ENCODE results near the gene CMTR1. TPM values are rescaled to one million over a fixed set of nuclear protein-coding genes. Genes with fewer than 3 reads are reported as not detected.

CMTR1 gene
- total and polyA plus RNA-seq, 10 of the 15 experiments (the other 5 are each of a cell fraction or from before 2014, with no cell fraction given) = 2.7 to 67.0 (median 46.2) TPM

DNA sequence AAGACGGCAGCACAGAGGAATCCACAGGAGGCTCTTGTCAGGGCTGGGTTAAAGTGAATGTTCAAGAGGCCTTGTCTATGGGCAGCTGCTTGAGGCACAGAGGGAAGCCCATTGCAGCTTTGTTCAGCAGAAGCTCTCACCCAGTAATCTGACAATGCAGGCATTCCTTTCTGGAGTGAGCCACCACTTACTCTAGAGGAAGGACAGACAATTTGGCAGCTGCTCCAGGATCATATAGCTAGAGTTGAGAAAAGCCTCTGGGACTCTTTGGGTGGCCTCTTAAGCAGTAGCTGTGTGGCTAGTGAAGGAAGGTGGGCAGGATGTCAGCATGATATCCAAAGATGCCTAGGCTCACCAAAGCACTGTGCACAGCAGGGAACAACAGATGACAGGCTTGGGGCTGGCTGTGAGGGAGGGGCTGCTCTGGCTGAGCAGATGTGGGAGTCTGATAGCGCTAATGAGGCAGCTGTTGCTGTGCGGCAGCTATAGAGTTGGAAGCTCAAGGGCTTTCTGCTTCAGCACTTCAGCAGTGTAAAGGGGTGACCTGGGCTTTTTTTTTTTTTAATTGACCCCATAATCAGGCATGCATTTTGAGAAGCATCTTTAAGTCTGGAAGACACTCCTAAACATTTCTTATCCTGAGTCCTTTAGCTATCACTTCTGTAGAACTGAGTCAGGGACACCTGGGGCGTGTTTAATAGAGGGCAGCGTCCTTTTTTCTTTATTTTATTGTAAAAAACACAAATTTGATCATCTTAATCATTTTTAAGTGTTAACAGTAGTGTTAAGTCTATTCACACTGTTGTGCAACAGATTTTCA, 27.2 kb downstream of the CMTR1 start:
- ChIA-PET SMC1A (ENCODE audit: uncharacterized antibody, unreplicated experiment) (interaction anchor here (0.8 to 1.5 kb wide), 2 partner anchors 13 to 67 kb away, joined by 3 read pairs; no protein-coding TSS in a partner anchor), CTCF (no interaction called here), RAD21 (ENCODE audit: unreplicated experiment) (interaction anchor here (0.6 to 1.1 kb wide), 2 partner anchors 105 to 218 kb away, joined by 3 read pairs; no protein-coding TSS in a partner anchor), POLR2A (no interaction called here)
- H3K9me3 ChIP-seq (replicated peaks; ENCODE audit: control insufficient read depth, insufficient read depth, low read length) = no peaks in the 10 kb centered on the region; the same call in 2 of the 3 replicates
- WGBS (ENCODE audit: insufficient coverage, insufficient replicate concordance, low lambda C conversion rate, missing lambda C conversion rate) = 92% methylated on average over 5 of the region's 5 CpGs
- ATAC-seq = no peak
- no peak for DNase-seq (ENCODE audit: low read depth, low spot score)
- no TSS peak for BruUV-seq (replicated peaks)
- no peak overlapping the region for H3K4me3 ChIP-seq
- H3K4me1 ChIP-seq (ENCODE audit: control insufficient read depth, insufficient read depth, low read length) = no peaks in the 10 kb centered on the region
- no peak overlapping the region for H3K9ac ChIP-seq (ENCODE audit: control insufficient read depth, insufficient read depth, low read length)
- intact Hi-C loops (cut with micrococcal nuclease; ENCODE audit: unreplicated experiment) = no loop called here
- in situ Hi-C loops (cut with MboI) = no loop called here
- H3K4me2 ChIP-seq (ENCODE audit: control insufficient read depth, insufficient read depth) = no peak overlapping the region
- H3K36me3 ChIP-seq (ENCODE audit: control insufficient read depth in 2 of 2, insufficient read depth in 2 of 2, low read length in 1 of 2) = peaks cover 33 to 69% of the 10 kb centered on the region in 2 experiments
- no peaks in the 10 kb centered on the region for H3K79me2 ChIP-seq (ENCODE audit: control insufficient read depth, insufficient read depth, low read length)
- no peaks in the 10 kb centered on the region for H3K27me3 ChIP-seq (replicated peaks in 1 of 2; ENCODE audit: control insufficient read depth in 2 of 2, insufficient read depth in 2 of 2, low read length in 1 of 2)
- H3K27ac ChIP-seq (ENCODE audit: control insufficient read depth, insufficient read depth) = no peak overlapping the region
- H4K20me1 ChIP-seq (ENCODE audit: control insufficient read depth, insufficient read depth) = no peaks in the 10 kb centered on the region
- no peak for FAIRE-seq
- no peak overlapping the region for H2AFZ ChIP-seq (ENCODE audit: control insufficient read depth, low read depth, low read length)
- TF ChIP-seq MYB (IDR thresholded peaks at IDR 0.05; ENCODE audit: borderline replicate concordance, low read depth, low read length) (no peak), IKZF2 (IDR thresholded peaks at IDR 0.05) (no peak), SPI1 (IDR thresholded peaks at IDR 0.05; ENCODE audit: borderline replicate concordance, insufficient read depth, low read depth, low read length) (no peak), ASH2L (IDR thresholded peaks at IDR 0.05; ENCODE audit: borderline replicate concordance, low read depth) (no peak), FOXK2 (IDR thresholded peaks at IDR 0.05) (no peak), ZSCAN29 (IDR thresholded peaks at IDR 0.05) (no peak), SRF (IDR thresholded peaks at IDR 0.05; ENCODE audit: low read depth in 2 of 2, low read length in 2 of 2) (no peak), TCF3 (IDR thresholded peaks at IDR 0.05; ENCODE audit: borderline replicate concordance, insufficient read depth, low read depth, low read length) (no peak), BRCA1 (IDR thresholded peaks at IDR 0.05; ENCODE audit: low read depth, low read length) (no peak), YBX1 (IDR thresholded peaks at IDR 0.05) (no peak), ZNF24 (IDR thresholded peaks at IDR 0.05) (no peak), NFIC (IDR thresholded peaks at IDR 0.05; ENCODE audit: low read depth, low read length) (no peak), EGR1 (IDR thresholded peaks at IDR 0.05; ENCODE audit: borderline replicate concordance in 1 of 2, low read depth in 2 of 2, low read length in 2 of 2) (no peak)
- TF ChIP-seq, protein P1, sequence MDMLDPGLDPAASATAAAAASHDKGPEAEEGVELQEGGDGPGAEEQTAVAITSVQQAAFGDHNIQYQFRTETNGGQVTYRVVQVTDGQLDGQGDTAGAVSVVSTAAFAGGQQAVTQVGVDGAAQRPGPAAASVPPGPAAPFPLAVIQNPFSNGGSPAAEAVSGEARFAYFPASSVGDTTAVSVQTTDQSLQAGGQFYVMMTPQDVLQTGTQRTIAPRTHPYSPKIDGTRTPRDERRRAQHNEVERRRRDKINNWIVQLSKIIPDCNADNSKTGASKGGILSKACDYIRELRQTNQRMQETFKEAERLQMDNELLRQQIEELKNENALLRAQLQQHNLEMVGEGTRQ (IDR thresholded peaks at IDR 0.05; ENCODE audit: borderline replicate concordance, low read depth, low read length) = no peak
- TF ChIP-seq, protein P2, sequence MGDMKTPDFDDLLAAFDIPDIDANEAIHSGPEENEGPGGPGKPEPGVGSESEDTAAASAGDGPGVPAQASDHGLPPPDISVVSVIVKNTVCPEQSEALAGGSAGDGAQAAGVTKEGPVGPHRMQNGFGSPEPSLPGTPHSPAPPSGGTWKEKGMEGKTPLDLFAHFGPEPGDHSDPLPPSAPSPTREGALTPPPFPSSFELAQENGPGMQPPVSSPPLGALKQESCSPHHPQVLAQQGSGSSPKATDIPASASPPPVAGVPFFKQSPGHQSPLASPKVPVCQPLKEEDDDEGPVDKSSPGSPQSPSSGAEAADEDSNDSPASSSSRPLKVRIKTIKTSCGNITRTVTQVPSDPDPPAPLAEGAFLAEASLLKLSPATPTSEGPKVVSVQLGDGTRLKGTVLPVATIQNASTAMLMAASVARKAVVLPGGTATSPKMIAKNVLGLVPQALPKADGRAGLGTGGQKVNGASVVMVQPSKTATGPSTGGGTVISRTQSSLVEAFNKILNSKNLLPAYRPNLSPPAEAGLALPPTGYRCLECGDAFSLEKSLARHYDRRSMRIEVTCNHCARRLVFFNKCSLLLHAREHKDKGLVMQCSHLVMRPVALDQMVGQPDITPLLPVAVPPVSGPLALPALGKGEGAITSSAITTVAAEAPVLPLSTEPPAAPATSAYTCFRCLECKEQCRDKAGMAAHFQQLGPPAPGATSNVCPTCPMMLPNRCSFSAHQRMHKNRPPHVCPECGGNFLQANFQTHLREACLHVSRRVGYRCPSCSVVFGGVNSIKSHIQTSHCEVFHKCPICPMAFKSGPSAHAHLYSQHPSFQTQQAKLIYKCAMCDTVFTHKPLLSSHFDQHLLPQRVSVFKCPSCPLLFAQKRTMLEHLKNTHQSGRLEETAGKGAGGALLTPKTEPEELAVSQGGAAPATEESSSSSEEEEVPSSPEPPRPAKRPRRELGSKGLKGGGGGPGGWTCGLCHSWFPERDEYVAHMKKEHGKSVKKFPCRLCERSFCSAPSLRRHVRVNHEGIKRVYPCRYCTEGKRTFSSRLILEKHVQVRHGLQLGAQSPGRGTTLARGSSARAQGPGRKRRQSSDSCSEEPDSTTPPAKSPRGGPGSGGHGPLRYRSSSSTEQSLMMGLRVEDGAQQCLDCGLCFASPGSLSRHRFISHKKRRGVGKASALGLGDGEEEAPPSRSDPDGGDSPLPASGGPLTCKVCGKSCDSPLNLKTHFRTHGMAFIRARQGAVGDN (IDR thresholded peaks at IDR 0.05) = no peak
- TF ChIP-seq, protein P3, sequence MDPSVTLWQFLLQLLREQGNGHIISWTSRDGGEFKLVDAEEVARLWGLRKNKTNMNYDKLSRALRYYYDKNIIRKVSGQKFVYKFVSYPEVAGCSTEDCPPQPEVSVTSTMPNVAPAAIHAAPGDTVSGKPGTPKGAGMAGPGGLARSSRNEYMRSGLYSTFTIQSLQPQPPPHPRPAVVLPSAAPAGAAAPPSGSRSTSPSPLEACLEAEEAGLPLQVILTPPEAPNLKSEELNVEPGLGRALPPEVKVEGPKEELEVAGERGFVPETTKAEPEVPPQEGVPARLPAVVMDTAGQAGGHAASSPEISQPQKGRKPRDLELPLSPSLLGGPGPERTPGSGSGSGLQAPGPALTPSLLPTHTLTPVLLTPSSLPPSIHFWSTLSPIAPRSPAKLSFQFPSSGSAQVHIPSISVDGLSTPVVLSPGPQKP (IDR thresholded peaks at IDR 0.05; ENCODE audit: low read depth, low read length) = no peak

Measured in GM12878 (cell line).